HG02642 (cell line): ENCODE data around the gene GAL3ST1.
"Not testable (repeated sequence)": the region's sequence is repeated elsewhere in the genome, so short reads cannot be mapped to it uniquely, and the experiment has no call there.

Source experiments
- ATAC-seq: cut with Tn5 transposase; IDR thresholded peaks from one replicate; pipeline ENCODE4 v1.9.1; 2021; ENCODE audit warnings: mild to moderate bottlenecking; ENCODE audit not compliant: unreplicated experiment, poor library complexity

The GAL3ST1 gene

GRCh38 chr22:30567277-30567676 lies 7.2 kb downstream of the GAL3ST1 start:
- ATAC-seq = not testable (repeated sequence)

GRCh38 chr22:30566125-30566524 lies 8.3 kb downstream of the GAL3ST1 start:
- no peak for ATAC-seq

- no peak for ATAC-seq
These were observed 9.1 kb downstream of the GAL3ST1 start for GRCh38 chr22:30565341-30565740.

GRCh38 chr22:30564761-30565119 lies 9.7 kb downstream of the GAL3ST1 start:
- ATAC-seq = no peak

- ATAC-seq = no peak
These were observed 10.3 kb downstream of the GAL3ST1 start for GRCh38 chr22:30564045-30564760.

GRCh38 chr22:30562366-30562765 lies 12.1 kb downstream of the GAL3ST1 start:
- no peak for ATAC-seq

GRCh38 chr22:30561402-30562189 lies 12.9 kb downstream of the GAL3ST1 start:
- ATAC-seq = no peak

- not testable (repeated sequence) for ATAC-seq
These were observed 13.7 kb downstream of the GAL3ST1 start for GRCh38 chr22:30560643-30561202.

GRCh38 chr22:30559889-30560288 lies 14.6 kb downstream of the GAL3ST1 start:
- ATAC-seq = no peak

GRCh38 chr22:30557243-30557642 lies 17.2 kb downstream of the GAL3ST1 start:
- ATAC-seq = no peak

GRCh38 chr22:30556388-30556787 lies 18.1 kb downstream of the GAL3ST1 start:
- ATAC-seq = no peak

- no peak for ATAC-seq
These were observed 18.9 kb downstream of the GAL3ST1 start for GRCh38 chr22:30555282-30556210.

- no peak for ATAC-seq
These were observed 20.5 kb downstream of the GAL3ST1 start for GRCh38 chr22:30553971-30554370.

- ATAC-seq = no peak
These were observed 21.7 kb downstream of the GAL3ST1 start for GRCh38 chr22:30552719-30553118.

GRCh38 chr22:30551813-30552212 lies 22.7 kb downstream of the GAL3ST1 start:
- not testable (repeated sequence) for ATAC-seq

- no peak for ATAC-seq
These were observed 27.3 kb downstream of the GAL3ST1 start for GRCh38 chr22:30547188-30547587.

GRCh38 chr22:30546616-30547015 lies 27.8 kb downstream of the GAL3ST1 start, which contains the start of gene SEC14L6:
Gene SEC14L6 (minus strand): TSS chr22:30546741. CDS start chr22:30546682, 59 bp downstream.
- ATAC-seq = no peak

GRCh38 chr22:30542811-30543188 lies 31.7 kb downstream of the GAL3ST1 start:
- no peak for ATAC-seq

GRCh38 chr22:30541961-30542810 lies 32.3 kb downstream of the GAL3ST1 start:
- no peak for ATAC-seq
